ENCODE data around the gene TMEM186.
"Not testable (repeated sequence)": the region's sequence is repeated elsewhere in the genome, so short reads cannot be mapped to it uniquely, and the experiment has no call there.

TMEM186 gene

GRCh38 chr16:8797364-8798173 is at the start of gene TMEM186, which contains the start of gene PMM2:
TSS of gene TMEM186 (minus strand) at chr16:8797639. CDS start at chr16:8797614, 25 bp downstream.
TSS of gene PMM2 (plus strand) at chr16:8797839. CDS start at chr16:8797883, 44 bp downstream.
- DNase-seq, result peak; percentile 81 to 91 (median 86)

- DNase-seq, result no peak
These were observed 49.7 kb upstream of the TMEM186 start for GRCh38 chr16:8847145-8847544.

- DNase-seq, result no peak
These were observed 49.0 kb upstream of the TMEM186 start for GRCh38 chr16:8846401-8846932.

- no peak for DNase-seq
These were observed 48.4 kb upstream of the TMEM186 start for GRCh38 chr16:8845699-8846298.

GRCh38 chr16:8843296-8843695 is 45.9 kb upstream of the TMEM186 start:
- DNase-seq, result not testable (repeated sequence)

- DNase-seq, result not testable (repeated sequence)
These were observed 44.6 kb upstream of the TMEM186 start for GRCh38 chr16:8842016-8842415.

- DNase-seq, result not testable (repeated sequence)
These were observed 40.2 kb upstream of the TMEM186 start for GRCh38 chr16:8837594-8837993.

GRCh38 chr16:8836797-8837196 is 39.4 kb upstream of the TMEM186 start:
- not testable (repeated sequence) for DNase-seq

GRCh38 chr16:8832717-8833105 is 35.3 kb upstream of the TMEM186 start:
- DNase-seq, result no peak

GRCh38 chr16:8831871-8832716 is 34.7 kb upstream of the TMEM186 start:
- DNase-seq, result no peak

- DNase-seq, result no peak
These were observed 34.0 kb upstream of the TMEM186 start for GRCh38 chr16:8831450-8831849.

- DNase-seq, result no peak
These were observed 31.2 kb upstream of the TMEM186 start for GRCh38 chr16:8828541-8829165.

GRCh38 chr16:8826278-8826879 is 28.9 kb upstream of the TMEM186 start:
- no peak for DNase-seq

GRCh38 chr16:8822403-8822802 is 25.0 kb upstream of the TMEM186 start:
- DNase-seq, result no peak

- DNase-seq, result no peak
These were observed 22.1 kb upstream of the TMEM186 start for GRCh38 chr16:8819411-8820034.

- no peak for DNase-seq
These were observed 21.2 kb upstream of the TMEM186 start for GRCh38 chr16:8818504-8819270.

- no peak for DNase-seq
These were observed 19.7 kb upstream of the TMEM186 start for GRCh38 chr16:8816967-8817655.

GRCh38 chr16:8814095-8814806 is 16.8 kb upstream of the TMEM186 start:
- no peak for DNase-seq

GRCh38 chr16:8812162-8812843 is 14.9 kb upstream of the TMEM186 start:
- no peak for DNase-seq
